Activated T-cell treated with anti-CD3 and anti-CD28 coated beads, Interleukin-2, amount 50 U/mL, for 72 hours (primary cell): ENCODE results near the gene SLC35E1. TPM values are rescaled to one million over a fixed set of nuclear protein-coding genes. Genes with fewer than 3 reads are reported as not detected.

Experiments used
- ATAC-seq, 2 donors: fragments of 150-1000 bp; cut with Tn5 transposase; replicated peaks in 1 of 2; 2 replicates each; pipeline ENCODE4 v1.10.0; 2021; ENCODE audit warnings: moderate library complexity in 2 of 2, mild to moderate bottlenecking in 1 of 2
- DNase-seq, 2 donors: peaks; one replicate each; pipeline ENCODE4 v3.0.0; 2021 to 2022; ENCODE audit warnings: mixed read lengths in 1 of 2
- H3K27ac Mint-ChIP-seq: one replicate; pipeline ENCODE4 v1.8.0; 2022; ENCODE audit warnings: mild to moderate bottlenecking, moderate library complexity, mixed read lengths
- H3K27me3 Mint-ChIP-seq: one replicate; pipeline ENCODE4 v1.8.0; 2022; ENCODE audit warnings: low read depth, mixed read lengths
- H3K36me3 Mint-ChIP-seq, 2 donors: one replicate each; pipeline ENCODE4 v1.8.0; 2022; ENCODE audit warnings: mixed read lengths in 2 of 2, mild to moderate bottlenecking in 1 of 2; ENCODE audit not compliant: insufficient read depth in 2 of 2
- H3K4me1 Mint-ChIP-seq: one replicate; pipeline ENCODE4 v1.8.0; 2022; ENCODE audit warnings: low read depth, mixed read lengths
- H3K4me3 Mint-ChIP-seq, 2 donors: one replicate each; pipeline ENCODE4 v1.8.0; 2022; ENCODE audit warnings: mild to moderate bottlenecking in 2 of 2, mixed read lengths in 2 of 2, moderate library complexity in 2 of 2
- H3K9me3 Mint-ChIP-seq, 2 donors: one replicate each; pipeline ENCODE4 v1.8.0; 2022; ENCODE audit warnings: mixed read lengths in 2 of 2
- total RNA-seq, 2 donors: library from RNA; stranded (reverse); gene quantifications; one replicate each; pipeline ENCODE4 v1.2.3, GENCODE V29; 2022

SLC35E1 gene
- total RNA-seq: 10 to 100 TPM; 36.5 to 39.5 TPM

DNA sequence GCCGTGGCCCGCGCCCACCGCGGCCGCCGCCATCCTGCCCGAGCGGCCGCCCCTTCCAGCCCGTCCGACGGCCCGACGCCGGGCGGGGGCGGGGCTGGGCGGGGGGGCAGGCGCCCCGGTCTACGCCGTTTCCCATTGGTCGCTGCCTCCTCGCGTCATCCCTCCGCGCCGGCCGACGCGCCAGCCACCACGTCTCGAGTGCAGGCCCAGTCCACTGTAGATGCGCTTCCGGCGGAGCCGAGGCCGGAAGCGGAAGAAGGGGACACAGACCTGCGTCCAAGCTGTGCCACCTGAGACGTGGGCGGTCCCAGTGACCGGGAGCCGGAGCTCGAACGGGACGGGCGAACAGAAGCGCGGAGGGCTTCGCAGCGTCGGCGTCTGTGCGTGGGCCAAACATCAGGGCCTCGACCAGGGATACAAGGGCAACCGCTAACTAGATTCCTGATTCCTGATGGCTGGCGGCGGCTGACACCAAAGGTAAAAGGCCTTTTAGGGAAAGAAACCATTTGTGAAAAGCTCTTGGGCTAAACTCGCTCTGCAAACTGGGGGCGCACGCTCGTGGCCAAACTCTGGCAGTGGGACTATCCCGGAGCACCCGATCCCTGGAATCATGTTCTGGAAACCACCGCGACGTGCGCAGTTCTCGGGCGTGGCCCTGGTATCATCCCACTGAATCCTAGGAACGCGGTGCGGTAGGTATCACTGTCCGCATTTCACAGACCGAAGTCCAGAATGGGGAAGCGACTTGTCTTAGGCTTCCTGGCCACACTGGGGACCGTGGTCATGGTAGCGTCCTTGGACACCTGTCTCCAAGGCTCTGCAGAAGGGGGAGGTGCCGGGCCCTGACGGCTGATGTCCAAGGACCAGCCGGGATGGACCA is at the start of gene SLC35E1:
TSS of gene SLC35E1 (minus strand) at position 84 of the 880 bp plus-strand sequence. CDS start at position 33, 51 bp downstream.
- ATAC-seq: peak; percentile 96 to 98
- peaks cover 63% of the 10 kb centered on the region for H3K4me1 Mint-ChIP-seq
- H3K4me3 Mint-ChIP-seq: peak within 1 kb of the TSS; percentile 95 to 96
- H3K9me3 Mint-ChIP-seq: no peaks in the 10 kb centered on the region
- peak within 1 kb of the TSS; percentile 91 for H3K27ac Mint-ChIP-seq
- H3K27me3 Mint-ChIP-seq: no peaks in the 10 kb centered on the region
- peak; percentile 94 for DNase-seq
- H3K36me3 Mint-ChIP-seq: peaks cover 6% of the 10 kb centered on the region in 2 donors

- H3K27ac Mint-ChIP-seq: no peak overlapping the region
- ATAC-seq (no peak), DNase-seq (no peak)
- H3K27me3 Mint-ChIP-seq: no peaks in the 10 kb centered on the region
- peaks cover 2 to 7% of the 10 kb centered on the region in 2 donors for H3K36me3 Mint-ChIP-seq
- H3K4me3 Mint-ChIP-seq: no peak overlapping the region
- no peaks in the 10 kb centered on the region for H3K9me3 Mint-ChIP-seq
- H3K4me1 Mint-ChIP-seq: peaks cover 74% of the 10 kb centered on the region
These were observed 49.1 kb upstream of the SLC35E1 start for GRCh38 chr19:16621165-16621800.

DNA sequence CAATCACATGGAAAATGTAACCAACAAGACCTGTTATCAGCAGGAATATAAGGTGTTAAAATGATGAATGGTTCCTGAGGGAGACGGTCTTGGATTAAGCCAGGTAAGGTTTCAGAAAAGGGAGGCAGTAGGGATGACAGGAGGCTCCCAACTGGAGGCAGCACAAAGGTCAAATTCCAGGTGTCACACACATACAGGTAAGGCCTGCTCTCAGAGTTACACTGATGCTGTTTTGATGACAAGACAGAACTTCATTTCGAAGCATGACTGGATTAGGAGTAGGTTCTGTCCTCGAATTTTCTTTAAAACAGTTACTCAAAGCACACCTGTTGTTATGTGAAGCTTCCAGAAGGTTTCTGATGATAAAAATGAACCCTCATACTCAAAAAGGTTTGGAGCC is 48.4 kb upstream of the SLC35E1 start:
- Mint-ChIP-seq H3K27me3 (no peaks in the 10 kb centered on the region), H3K27ac (no peak overlapping the region), H3K4me3 (no peak overlapping the region), H3K36me3 (peaks cover under 1 to 6% of the 10 kb centered on the region in 2 donors), H3K4me1 (peaks cover 73% of the 10 kb centered on the region), H3K9me3 (no peaks in the 10 kb centered on the region)
- DNase-seq (no peak), ATAC-seq (no peak)

DNA sequence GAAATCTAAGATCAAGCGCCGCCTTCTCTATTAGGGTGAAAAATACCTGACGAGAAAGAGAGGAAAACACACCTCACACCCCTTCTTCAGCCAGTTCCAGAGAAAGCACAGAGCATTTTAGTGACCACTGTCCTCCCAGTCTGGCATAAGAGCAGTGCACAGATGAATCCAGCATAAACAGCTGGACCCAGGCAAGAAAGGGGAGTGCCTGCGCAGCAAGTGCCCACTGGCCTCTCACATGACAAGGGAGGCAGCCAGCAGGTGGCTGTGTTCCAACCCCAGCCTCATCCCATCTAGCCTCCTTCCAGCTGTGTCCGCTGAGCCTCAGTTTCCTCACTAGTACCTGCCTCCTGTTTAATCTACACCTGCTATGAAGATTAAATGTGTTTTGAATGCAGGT is 47.8 kb upstream of the SLC35E1 start:
- Mint-ChIP-seq H3K4me3 (no peak overlapping the region), H3K27ac (no peak overlapping the region), H3K27me3 (no peaks in the 10 kb centered on the region), H3K36me3 (peaks cover 0 to 2% of the 10 kb centered on the region in 2 donors), H3K9me3 (no peaks in the 10 kb centered on the region), H3K4me1 (peaks cover 73% of the 10 kb centered on the region)
- DNase-seq: no peak
- ATAC-seq: no peak

DNA sequence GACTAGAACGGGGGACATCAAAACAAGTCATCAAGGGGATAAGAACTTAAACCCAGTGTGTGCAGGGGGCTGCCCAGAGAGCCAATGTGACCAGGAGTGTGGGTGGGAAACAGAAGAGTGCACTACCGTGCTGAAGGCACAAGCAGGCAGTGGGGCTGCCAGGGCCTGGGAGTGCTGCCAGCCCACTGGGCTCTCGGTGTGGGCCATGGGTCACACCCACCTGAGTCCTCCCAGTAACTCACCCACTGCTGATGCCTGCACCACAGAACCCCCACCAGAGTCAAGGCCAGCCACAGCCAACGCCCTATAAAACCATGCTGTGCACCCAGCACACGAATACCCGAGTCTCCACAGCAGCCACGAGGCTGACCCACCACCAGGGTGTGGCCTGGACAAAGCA is 47.2 kb upstream of the SLC35E1 start:
- H3K4me1 Mint-ChIP-seq: peaks cover 72% of the 10 kb centered on the region
- H3K27ac Mint-ChIP-seq: no peak overlapping the region
- no peaks in the 10 kb centered on the region for H3K9me3 Mint-ChIP-seq
- H3K36me3 Mint-ChIP-seq: no peaks in the 10 kb centered on the region
- DNase-seq: no peak
- peak in 1 of 2 donors; percentile 13 for ATAC-seq
- no peak overlapping the region for H3K4me3 Mint-ChIP-seq
- H3K27me3 Mint-ChIP-seq: no peaks in the 10 kb centered on the region

GRCh38 chr19:16618248-16618647 is 46.0 kb upstream of the SLC35E1 start:
- no peak overlapping the region for H3K27ac Mint-ChIP-seq

DNA sequence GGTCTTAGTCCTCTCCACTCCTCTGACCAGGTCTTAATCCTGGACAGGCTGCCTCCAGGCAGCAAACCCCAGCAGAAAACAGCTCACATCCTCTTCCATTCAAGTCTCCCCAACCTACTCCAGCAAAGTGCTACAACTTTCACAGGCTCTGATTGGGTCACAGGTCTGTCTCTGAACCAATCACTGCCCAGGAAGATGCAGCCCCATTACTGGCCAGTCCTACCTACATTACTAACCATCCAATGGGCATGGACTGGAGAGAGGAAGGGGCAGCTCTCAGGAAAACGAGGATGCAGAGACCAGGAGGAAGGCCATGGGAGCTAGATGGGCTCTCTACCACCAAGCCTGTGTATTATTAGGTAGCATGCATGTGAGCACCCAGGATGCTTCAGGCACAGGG is 43.6 kb upstream of the SLC35E1 start:
- H3K27me3 Mint-ChIP-seq: no peaks in the 10 kb centered on the region
- no peaks in the 10 kb centered on the region for H3K9me3 Mint-ChIP-seq
- H3K36me3 Mint-ChIP-seq: no peaks in the 10 kb centered on the region
- H3K4me1 Mint-ChIP-seq: peaks cover 75% of the 10 kb centered on the region
- H3K4me3 Mint-ChIP-seq: no peak overlapping the region
- DNase-seq (no peak), ATAC-seq (peak in 1 of 2 donors; percentile 29)
- no peak overlapping the region for H3K27ac Mint-ChIP-seq

More at GRCh38 chr19:16618248-16618647, 46.0 kb upstream of the SLC35E1 start:
- DNase-seq (no peak), ATAC-seq (no peak)
- Mint-ChIP-seq H3K27me3 (no peaks in the 10 kb centered on the region), H3K9me3 (no peaks in the 10 kb centered on the region), H3K4me1 (peaks cover 69% of the 10 kb centered on the region), H3K4me3 (no peak overlapping the region), H3K36me3 (no peaks in the 10 kb centered on the region)

DNA sequence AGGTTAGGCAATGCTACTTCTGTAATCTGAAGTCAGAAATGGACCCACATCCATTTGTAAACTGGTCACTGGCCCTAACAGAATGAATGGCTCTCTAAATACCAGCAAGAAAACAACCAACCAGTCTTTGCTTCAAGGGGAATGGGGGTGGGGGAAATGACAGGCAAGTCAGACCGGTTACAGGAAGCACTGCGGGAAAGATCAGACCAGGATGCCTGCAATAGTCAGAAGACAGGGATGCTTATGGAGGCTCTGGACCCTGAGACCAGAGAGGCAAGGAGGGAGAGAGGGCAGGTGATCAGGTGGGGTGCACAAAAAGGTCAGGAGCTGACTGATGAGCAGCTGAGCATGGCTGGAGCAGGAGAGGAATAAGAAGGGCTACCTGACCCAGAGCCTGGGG is 42.7 kb upstream of the SLC35E1 start:
- Mint-ChIP-seq H3K4me3 (peak overlapping the region; percentile 3 to 8), H3K27ac (no peak overlapping the region), H3K4me1 (peaks cover 78% of the 10 kb centered on the region), H3K27me3 (no peaks in the 10 kb centered on the region), H3K36me3 (no peaks in the 10 kb centered on the region), H3K9me3 (no peaks in the 10 kb centered on the region)
- DNase-seq (no peak), ATAC-seq (no peak)

GRCh38 chr19:16613841-16614240 is 41.6 kb upstream of the SLC35E1 start:
- Mint-ChIP-seq H3K36me3 (no peaks in the 10 kb centered on the region), H3K27ac (no peak overlapping the region), H3K9me3 (no peaks in the 10 kb centered on the region), H3K27me3 (no peaks in the 10 kb centered on the region), H3K4me1 (peaks cover 75% of the 10 kb centered on the region), H3K4me3 (no peak overlapping the region)
- no peak for ATAC-seq
- no peak for DNase-seq

GRCh38 chr19:16612636-16613035 is 40.4 kb upstream of the SLC35E1 start:
- Mint-ChIP-seq H3K36me3 (no peaks in the 10 kb centered on the region), H3K4me3 (no peak overlapping the region), H3K27me3 (no peaks in the 10 kb centered on the region), H3K4me1 (peaks cover 75% of the 10 kb centered on the region), H3K27ac (no peak overlapping the region), H3K9me3 (no peaks in the 10 kb centered on the region)
- DNase-seq: no peak
- ATAC-seq: no peak

- ATAC-seq (no peak), DNase-seq (no peak)
- no peaks in the 10 kb centered on the region for H3K36me3 Mint-ChIP-seq
- peak overlapping the region; percentile 3 for H3K27ac Mint-ChIP-seq
- H3K9me3 Mint-ChIP-seq: no peaks in the 10 kb centered on the region
- H3K27me3 Mint-ChIP-seq: no peaks in the 10 kb centered on the region
- H3K4me1 Mint-ChIP-seq: peaks cover 62% of the 10 kb centered on the region
- no peak overlapping the region for H3K4me3 Mint-ChIP-seq
These were observed 38.9 kb upstream of the SLC35E1 start for GRCh38 chr19:16611121-16611520.

DNA sequence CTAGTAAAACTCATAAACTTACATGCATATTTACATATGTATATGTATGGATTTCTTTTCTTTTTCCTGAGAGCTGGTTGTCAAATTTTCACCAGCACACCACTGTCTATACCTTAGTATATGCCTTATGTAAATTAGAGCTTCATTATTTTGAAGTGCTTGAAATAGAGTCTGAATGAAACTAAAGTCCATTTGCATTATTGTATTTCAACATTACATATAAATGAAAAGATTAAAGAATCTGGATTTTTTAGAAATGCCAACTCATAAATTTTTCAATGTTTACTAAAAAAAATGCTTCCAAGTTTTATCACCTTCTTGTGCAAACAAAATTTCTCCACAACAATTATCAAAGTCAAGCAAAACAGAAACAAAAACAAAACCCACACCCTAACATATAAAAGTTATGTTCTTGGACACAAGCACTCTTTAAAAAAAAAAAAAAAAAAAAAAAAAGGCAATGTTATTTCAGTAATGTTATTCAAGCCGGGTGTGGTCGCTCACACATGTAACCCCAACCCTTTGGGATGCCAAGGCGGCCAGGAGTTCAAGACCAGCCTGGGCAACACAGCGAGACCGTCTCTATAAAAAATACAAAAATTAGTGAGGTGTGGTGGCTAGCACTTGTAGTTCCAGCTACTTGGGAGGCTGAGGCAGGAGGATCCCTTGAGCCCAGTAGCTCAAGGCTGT is 37.4 kb upstream of the SLC35E1 start:
- no peak for ATAC-seq
- peaks cover 60% of the 10 kb centered on the region for H3K4me1 Mint-ChIP-seq
- H3K36me3 Mint-ChIP-seq: no peaks in the 10 kb centered on the region
- H3K4me3 Mint-ChIP-seq: no peak overlapping the region
- no peak for DNase-seq
- H3K27me3 Mint-ChIP-seq: no peaks in the 10 kb centered on the region
- no peaks in the 10 kb centered on the region for H3K9me3 Mint-ChIP-seq
- no peak overlapping the region for H3K27ac Mint-ChIP-seq

GRCh38 chr19:16608290-16608739 is 36.1 kb upstream of the SLC35E1 start:
- ATAC-seq (peak; percentile 88 to 94), DNase-seq (peak in 1 of 2 donors; percentile 37)
- Mint-ChIP-seq H3K27me3 (no peaks in the 10 kb centered on the region), H3K4me1 (peaks cover 56% of the 10 kb centered on the region), H3K9me3 (no peaks in the 10 kb centered on the region), H3K4me3 (peak overlapping the region in 1 of 2 donors; percentile 13), H3K36me3 (no peaks in the 10 kb centered on the region), H3K27ac (peak overlapping the region; percentile 27)
